Panc1 (cell line): ENCODE measurements around the gene TIAM2. TPM values are rescaled to one million over a fixed set of nuclear protein-coding genes. Genes with fewer than 3 reads are reported as not detected.

Experiments
- ATAC-seq: fragments of 200-7000 bp; cut with Tn5 transposase; 2 replicates; pipeline ENCODE4 v1.9.1; 2020; ENCODE audit warnings: mild to moderate bottlenecking, moderate library complexity
- BruUV-seq: library from RNA; stranded (reverse); fragments of 400-500 nt; replicated peaks from 2 replicates; lab custom pipeline; 2021; lab: Mats Ljungman, UMichigan
- CTCF ChIA-PET: fragments of 300-600 bp; sonication (Branson Sonifier 250); formaldehyde crosslinking; loops from one replicate; lab custom pipeline; 2022; ENCODE audit warnings: antibody characterized with exemption; lab: Charles Lee
- POLR2A ChIA-PET: fragments of 300-600 bp; sonication (Branson Sonifier 250); formaldehyde crosslinking; loops from one replicate; lab custom pipeline; 2022; ENCODE audit warnings: antibody characterized with exemption; lab: Charles Lee
- DNase-seq: peaks from one replicate; pipeline ENCODE4 v3.0.0-alpha.2; 2010; ENCODE audit warnings: low read depth, low spot score
- H3K27ac ChIP-seq: 2 replicates; pipeline ENCODE4 v1.5.1; 2011; ENCODE audit warnings: mild to moderate bottlenecking, low read length, inconsistent platforms
- H3K27me3 ChIP-seq: fragments of 200-500 bp; sonication (Bioruptor generic); 2 replicates; pipeline ENCODE4 v1.6.0; 2014; ENCODE audit warnings: low read length, inconsistent platforms; ENCODE audit not compliant: control insufficient read depth, insufficient read depth
- H3K36me3 ChIP-seq: fragments of 200-500 bp; sonication (Bioruptor generic); 2 replicates; pipeline ENCODE4 v1.5.1; 2014; ENCODE audit warnings: inconsistent platforms, mild to moderate bottlenecking, low read length, moderate library complexity; ENCODE audit not compliant: control insufficient read depth, insufficient read depth
- H3K4me1 ChIP-seq: 2 replicates; pipeline ENCODE4 v1.5.1; 2011; ENCODE audit warnings: inconsistent platforms, mild to moderate bottlenecking, low read length, moderate library complexity; ENCODE audit not compliant: control insufficient read depth, insufficient read depth
- H3K4me3 ChIP-seq, 2 experiments: 2 replicates each; pipeline ENCODE4 v1.5.1; 2011 to 2012; ENCODE audit warnings: low read depth in 2 of 2, low read length in 2 of 2, mild to moderate bottlenecking in 2 of 2, inconsistent platforms in 1 of 2, moderate library complexity in 1 of 2
- H3K9me3 ChIP-seq: fragments of 200-500 bp; sonication (Bioruptor generic); 2 replicates; pipeline ENCODE4 v1.5.1; 2014; ENCODE audit warnings: low read depth, mild to moderate bottlenecking, inconsistent platforms, low read length, moderate library complexity; ENCODE audit not compliant: control insufficient read depth, insufficient read depth
- POLR2AphosphoS5 ChIP-seq: IDR thresholded peaks from 2 replicates; pipeline ENCODE4 v1.6.1; 2012; ENCODE audit warnings: mild to moderate bottlenecking, low read depth, low read length, moderate library complexity
- SIN3A ChIP-seq: IDR thresholded peaks from 2 replicates; pipeline ENCODE4 v1.6.1; 2012; ENCODE audit warnings: low read depth, mild to moderate bottlenecking, low read length, moderate library complexity, borderline replicate concordance; ENCODE audit not compliant: insufficient read depth
- TCF7L2 ChIP-seq: IDR thresholded peaks from 2 replicates; pipeline ENCODE4 v1.6.1; 2011; ENCODE audit warnings: mild to moderate bottlenecking, low read depth, low read length, inconsistent platforms
- in situ Hi-C: cut with HindIII; loops from 2 replicates; pipeline ENCODE4 v1.10.0; 2016; ENCODE audit warnings: low sequenced_read_pairs, low pct_unique_long_range_greater_than_20kb
- intact Hi-C: fragments of 100-400 bp; cut with micrococcal nuclease; formaldehyde crosslinking; loops from one replicate; pipeline ENCODE4 v1.10.0; 2022; ENCODE audit not compliant: unreplicated experiment
- total RNA-seq: library from RNA; stranded (reverse); gene quantifications from one replicate; pipeline ENCODE4 v1.2.1, GENCODE V29; 2021; ENCODE audit not compliant: unreplicated experiment
- TF ChIP-seq, protein P1 (sequence below): fragments of 450-650 bp; IDR thresholded peaks from 2 replicates; pipeline ENCODE4 v1.5.1; 2017; ENCODE audit warnings: mild to moderate bottlenecking
- TF ChIP-seq, protein P2 (sequence below), 2 experiments: IDR thresholded peaks; 2 replicates each; pipeline ENCODE4 v1.6.1; 2011 to 2012; ENCODE audit warnings: low read depth in 2 of 2, control low read depth in 1 of 2, low read length in 1 of 2, mild to moderate bottlenecking in 1 of 2, moderate library complexity in 1 of 2; ENCODE audit not compliant: insufficient read depth in 1 of 2

The TIAM2 gene
- total RNA-seq, 1 experiment from 2014 or later = 14.9 TPM

DNA sequence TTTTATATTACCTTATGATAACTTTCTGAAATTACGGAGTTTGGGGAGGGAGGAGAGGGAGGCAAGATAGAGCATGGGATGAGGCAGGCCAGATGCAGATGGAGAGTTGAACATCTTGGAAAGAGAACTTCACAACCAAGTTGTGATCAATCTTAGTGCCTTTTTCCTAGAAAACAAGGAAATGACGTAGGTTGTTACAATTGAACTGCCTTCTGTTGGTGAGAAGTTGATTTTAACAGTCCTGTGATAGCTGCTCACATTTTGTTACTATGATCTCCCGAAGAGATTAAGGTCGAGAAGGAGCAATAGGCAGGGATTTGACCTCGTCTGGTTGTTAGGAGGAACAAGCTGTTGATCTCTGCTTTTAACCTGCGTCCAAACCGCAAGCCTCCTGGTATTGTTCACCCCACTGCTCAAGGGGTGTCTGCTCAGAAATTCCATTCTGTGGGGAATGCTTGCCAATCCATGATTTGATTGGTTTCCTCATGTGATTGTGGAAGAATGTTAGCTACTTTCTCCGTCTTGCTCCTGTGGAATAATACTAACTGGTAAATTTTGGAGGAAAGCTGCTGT lies 35.1 kb downstream of the TIAM2 start:
- in situ Hi-C loops = no loop called here
- Histone ChIP-seq H3K4me1 (peaks cover 17% of the 10 kb centered on the region), H3K36me3 (no peaks in the 10 kb centered on the region), H3K4me3 (no peak overlapping the region), H3K27me3 (no peaks in the 10 kb centered on the region), H3K27ac (no peak overlapping the region), H3K9me3 (no peaks in the 10 kb centered on the region)
- ChIA-PET CTCF (no interaction called here), POLR2A (no interaction called here)
- DNase-seq (no peak), ATAC-seq (no peak)
- TF ChIP-seq POLR2AphosphoS5 (no peak), TCF7L2 (no peak), SIN3A (no peak)
- TF ChIP-seq, protein P1, sequence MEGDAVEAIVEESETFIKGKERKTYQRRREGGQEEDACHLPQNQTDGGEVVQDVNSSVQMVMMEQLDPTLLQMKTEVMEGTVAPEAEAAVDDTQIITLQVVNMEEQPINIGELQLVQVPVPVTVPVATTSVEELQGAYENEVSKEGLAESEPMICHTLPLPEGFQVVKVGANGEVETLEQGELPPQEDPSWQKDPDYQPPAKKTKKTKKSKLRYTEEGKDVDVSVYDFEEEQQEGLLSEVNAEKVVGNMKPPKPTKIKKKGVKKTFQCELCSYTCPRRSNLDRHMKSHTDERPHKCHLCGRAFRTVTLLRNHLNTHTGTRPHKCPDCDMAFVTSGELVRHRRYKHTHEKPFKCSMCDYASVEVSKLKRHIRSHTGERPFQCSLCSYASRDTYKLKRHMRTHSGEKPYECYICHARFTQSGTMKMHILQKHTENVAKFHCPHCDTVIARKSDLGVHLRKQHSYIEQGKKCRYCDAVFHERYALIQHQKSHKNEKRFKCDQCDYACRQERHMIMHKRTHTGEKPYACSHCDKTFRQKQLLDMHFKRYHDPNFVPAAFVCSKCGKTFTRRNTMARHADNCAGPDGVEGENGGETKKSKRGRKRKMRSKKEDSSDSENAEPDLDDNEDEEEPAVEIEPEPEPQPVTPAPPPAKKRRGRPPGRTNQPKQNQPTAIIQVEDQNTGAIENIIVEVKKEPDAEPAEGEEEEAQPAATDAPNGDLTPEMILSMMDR = no peak
- TF ChIP-seq, protein P2, sequence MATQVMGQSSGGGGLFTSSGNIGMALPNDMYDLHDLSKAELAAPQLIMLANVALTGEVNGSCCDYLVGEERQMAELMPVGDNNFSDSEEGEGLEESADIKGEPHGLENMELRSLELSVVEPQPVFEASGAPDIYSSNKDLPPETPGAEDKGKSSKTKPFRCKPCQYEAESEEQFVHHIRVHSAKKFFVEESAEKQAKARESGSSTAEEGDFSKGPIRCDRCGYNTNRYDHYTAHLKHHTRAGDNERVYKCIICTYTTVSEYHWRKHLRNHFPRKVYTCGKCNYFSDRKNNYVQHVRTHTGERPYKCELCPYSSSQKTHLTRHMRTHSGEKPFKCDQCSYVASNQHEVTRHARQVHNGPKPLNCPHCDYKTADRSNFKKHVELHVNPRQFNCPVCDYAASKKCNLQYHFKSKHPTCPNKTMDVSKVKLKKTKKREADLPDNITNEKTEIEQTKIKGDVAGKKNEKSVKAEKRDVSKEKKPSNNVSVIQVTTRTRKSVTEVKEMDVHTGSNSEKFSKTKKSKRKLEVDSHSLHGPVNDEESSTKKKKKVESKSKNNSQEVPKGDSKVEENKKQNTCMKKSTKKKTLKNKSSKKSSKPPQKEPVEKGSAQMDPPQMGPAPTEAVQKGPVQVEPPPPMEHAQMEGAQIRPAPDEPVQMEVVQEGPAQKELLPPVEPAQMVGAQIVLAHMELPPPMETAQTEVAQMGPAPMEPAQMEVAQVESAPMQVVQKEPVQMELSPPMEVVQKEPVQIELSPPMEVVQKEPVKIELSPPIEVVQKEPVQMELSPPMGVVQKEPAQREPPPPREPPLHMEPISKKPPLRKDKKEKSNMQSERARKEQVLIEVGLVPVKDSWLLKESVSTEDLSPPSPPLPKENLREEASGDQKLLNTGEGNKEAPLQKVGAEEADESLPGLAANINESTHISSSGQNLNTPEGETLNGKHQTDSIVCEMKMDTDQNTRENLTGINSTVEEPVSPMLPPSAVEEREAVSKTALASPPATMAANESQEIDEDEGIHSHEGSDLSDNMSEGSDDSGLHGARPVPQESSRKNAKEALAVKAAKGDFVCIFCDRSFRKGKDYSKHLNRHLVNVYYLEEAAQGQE (IDR thresholded peaks at IDR 0.05; ENCODE audit: insufficient read depth in 1 of 2, low read depth in 2 of 2, low read length in 1 of 2) = no peak
- BruUV-seq = no TSS peak
- intact Hi-C loops = no loop called here

DNA sequence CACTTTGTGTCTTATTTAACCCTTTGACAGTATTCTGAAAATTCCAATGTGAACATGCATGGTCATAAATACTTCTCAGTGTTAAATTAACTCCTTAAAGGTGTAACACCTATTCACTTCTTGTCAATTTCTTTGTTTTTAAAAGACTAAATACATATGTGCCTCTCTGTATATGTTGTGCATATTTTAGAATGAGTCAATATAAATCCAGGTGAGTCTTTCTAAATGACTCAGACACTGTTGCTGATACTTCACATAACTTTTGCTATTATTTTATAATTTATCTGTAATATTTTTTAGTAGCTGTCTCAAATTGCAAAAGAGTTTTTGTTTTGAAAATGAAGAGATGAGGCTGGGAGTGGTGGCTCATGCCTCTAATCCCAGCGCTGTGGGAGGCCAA lies 36.0 kb downstream of the TIAM2 start:
- Histone ChIP-seq H3K4me3 (no peak overlapping the region), H3K4me1 (peaks cover 9% of the 10 kb centered on the region), H3K9me3 (no peaks in the 10 kb centered on the region), H3K27ac (no peak overlapping the region), H3K27me3 (no peaks in the 10 kb centered on the region), H3K36me3 (no peaks in the 10 kb centered on the region)
- ChIA-PET POLR2A (no interaction called here), CTCF (no interaction called here)
- intact Hi-C loops (no loop called here), in situ Hi-C loops (no loop called here)
- no TSS peak for BruUV-seq
- DNase-seq (no peak), ATAC-seq (no peak)
- TF ChIP-seq, protein P1 = no peak
- no peak for TF ChIP-seq POLR2AphosphoS5
- no peak for TF ChIP-seq SIN3A
- TF ChIP-seq TCF7L2 = no peak
- TF ChIP-seq, protein P2 (IDR thresholded peaks at IDR 0.05; ENCODE audit: insufficient read depth in 1 of 2, low read depth in 2 of 2, low read length in 1 of 2) = no peak
